ENCODE data around the gene TRAK1.

TRAK1 gene

GRCh38 chr3:42247576-42248027, 156.4 kb downstream of the TRAK1 start:
- peak; percentile 35 for DNase-seq (ENCODE audit: low read depth)

GRCh38 chr3:42250761-42251160, 159.6 kb downstream of the TRAK1 start:
- DNase-seq (ENCODE audit: low read depth), result no peak

- DNase-seq (ENCODE audit: low read depth), result no peak
Measured at GRCh38 chr3:42254566-42254965, 163.4 kb downstream of the TRAK1 start.

GRCh38 chr3:42256135-42256819, 165.1 kb downstream of the TRAK1 start:
- no peak for DNase-seq (ENCODE audit: low read depth)

DNA sequence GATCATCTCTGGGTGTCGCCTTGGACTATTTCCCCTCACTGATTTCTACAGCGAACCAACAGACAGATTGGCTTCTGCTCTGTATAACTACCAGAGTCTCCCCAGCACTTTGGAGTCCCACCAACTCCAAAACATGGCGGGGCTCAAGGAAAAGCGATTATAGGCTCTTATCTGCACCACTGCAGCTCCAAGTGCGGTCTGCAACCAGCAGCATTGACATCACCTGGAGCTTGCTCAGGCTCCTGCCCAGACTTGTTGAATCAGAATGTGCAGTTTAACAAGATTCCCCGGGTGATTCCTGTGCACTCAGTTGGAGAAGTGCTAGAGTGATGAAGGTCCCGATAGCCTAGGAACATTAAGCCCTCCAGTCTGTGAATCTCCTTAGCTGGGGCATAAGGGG, 165.8 kb downstream of the TRAK1 start:
- DNase-seq (ENCODE audit: low read depth), result no peak

DNA sequence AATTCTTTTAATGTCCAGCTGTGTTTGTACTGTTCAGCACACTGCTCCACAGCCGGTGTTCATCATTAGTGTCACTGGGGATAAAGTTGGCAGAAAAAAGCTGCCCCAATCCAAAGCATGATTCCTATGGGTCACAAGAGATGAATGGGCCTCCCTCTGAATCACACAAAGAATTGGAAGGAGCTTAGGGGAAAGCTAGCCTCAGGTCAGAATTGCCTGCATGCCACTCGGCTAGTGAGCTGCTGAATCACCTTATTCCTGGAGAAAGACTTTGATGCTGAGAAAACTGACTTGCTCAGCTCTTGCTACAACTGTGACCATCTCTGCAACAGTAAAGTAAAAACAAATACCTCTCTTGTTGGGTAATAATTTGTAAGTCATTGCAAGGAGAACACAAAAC, 171.4 kb downstream of the TRAK1 start:
- no peak for DNase-seq (ENCODE audit: low read depth)

DNA sequence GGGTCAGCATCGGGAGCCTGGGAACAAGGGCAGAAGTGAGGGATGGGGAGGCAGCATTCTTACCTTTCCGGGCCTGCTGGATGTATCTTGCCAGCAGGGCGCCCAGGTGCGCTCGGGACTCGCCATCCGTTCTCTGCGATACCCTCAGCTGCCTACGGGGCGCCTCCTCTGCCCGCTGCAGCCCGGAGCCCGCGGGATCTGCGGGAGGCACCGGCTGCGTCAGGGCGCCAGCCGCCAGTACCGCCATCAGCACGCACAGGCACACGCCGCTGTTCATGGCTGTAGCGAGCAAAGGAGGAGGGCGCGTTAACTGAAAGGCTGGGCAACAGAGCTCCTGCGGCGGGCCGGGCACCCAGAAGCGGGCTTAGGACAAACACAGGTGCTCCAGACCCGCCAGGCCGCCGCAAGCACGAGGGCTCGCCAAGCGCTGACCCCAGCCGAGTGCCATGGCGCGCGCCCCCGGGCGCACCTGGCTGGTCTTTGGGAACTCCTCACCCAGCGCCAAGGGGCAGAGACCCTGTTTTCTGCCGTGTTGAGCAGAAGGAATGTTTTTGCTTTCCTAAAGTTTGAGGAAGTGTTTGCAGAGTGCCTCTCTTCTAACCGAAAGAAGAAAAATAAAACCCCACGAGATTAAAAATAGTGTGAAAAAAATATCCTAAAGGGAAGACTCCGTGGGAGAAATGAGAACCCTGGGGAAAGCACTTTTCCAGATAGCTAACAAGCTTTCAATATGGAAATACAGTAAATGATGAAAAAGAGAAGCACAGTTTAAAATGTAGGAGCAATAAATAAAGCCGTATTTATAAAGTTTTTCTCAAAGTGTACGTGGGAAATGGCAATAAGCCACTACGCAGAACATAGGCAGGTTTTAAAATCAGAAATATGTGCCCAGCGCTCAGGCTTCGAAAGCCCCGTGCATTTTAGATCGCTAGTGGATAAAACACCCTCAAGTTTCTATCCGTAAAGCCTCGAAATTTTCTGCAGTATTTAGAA, 172.5 kb downstream of the TRAK1 start:
- DNase-seq (ENCODE audit: low read depth), result no peak

DNA sequence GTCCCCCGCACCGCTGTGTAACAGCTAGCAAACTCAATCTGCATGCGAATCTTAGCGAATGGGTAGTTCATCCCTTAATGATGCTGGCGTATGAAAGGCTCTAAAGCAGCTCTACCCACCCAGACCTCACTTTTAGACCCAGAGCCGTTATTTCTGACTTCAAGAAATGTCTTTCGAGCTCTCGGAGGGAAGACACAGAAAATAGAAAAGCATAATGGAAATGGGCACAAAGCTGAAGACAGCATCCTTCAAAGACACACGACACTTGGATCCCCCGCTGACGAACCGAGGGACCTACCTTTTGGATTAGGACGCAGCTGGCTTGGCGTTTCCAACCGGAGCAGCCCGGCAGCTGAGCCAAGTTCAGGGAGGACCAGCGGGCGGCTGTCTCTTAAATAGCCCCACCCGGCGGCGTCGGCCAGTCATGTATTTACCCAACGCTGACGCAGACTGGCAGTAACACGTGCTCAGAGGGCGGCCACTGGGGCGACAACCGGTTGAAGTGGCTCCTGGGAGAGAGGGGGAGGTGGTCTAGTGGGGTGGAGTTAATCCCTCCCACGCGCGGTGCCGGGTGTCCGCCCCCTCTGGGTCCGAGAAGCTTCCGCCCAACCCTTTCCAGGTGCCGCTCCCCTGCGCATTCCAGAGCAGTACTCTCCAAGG, 173.4 kb downstream of the TRAK1 start:
- DNase-seq (ENCODE audit: low read depth), result no peak

GRCh38 chr3:42265059-42265991, 174.2 kb downstream of the TRAK1 start:
- DNase-seq (ENCODE audit: low read depth), result no peak

GRCh38 chr3:42266085-42266484, 174.9 kb downstream of the TRAK1 start, which contains the start of gene CCK:
TSS of gene CCK (minus strand) at chr3:42266185. CDS start at chr3:42263630, 2,555 bp downstream.
- no peak for DNase-seq (ENCODE audit: low read depth)

- DNase-seq (ENCODE audit: low read depth), result no peak
Measured at GRCh38 chr3:42267878-42268277, 176.7 kb downstream of the TRAK1 start.

DNA sequence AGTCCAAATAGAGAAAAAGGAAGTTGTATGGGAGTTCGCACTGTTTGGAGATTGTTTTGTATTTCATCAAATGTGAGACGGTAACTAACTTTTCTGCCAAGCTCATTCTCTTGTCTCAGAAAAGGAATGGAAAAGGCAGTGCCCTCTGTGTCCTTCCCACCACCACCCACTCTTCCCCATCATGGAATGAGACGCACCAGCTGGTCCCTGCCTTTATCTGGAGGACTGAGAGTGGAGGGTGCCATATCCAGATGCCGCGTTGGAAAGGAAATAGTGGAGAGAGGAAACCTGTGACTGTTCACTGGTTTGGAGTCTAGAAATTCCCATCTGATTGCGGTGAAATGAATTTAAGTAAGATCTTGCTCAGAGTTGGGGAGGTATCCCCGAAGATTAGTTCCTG, 178.5 kb downstream of the TRAK1 start:
- no peak for DNase-seq (ENCODE audit: low read depth)

DNA sequence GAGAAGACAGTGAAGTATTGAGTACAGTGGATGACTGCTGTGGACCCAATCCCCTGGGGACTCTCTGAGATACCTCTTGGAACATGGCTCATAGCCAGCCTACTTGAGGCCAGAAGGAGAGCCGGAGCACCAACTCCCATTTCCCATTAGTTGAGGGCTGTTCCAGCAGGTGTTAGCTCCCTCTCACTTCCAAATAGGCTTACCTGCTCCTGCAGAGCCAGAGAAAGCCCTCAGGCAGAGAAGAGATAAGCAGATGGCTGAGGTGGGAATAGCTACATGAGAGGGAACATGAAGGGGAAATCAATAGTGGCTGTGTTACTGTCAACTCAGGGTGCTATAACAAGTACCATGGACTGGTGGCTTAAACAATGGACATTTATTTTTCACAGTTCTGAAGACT, 179.4 kb downstream of the TRAK1 start:
- no peak for DNase-seq (ENCODE audit: low read depth)

- DNase-seq (ENCODE audit: low read depth), result no peak
Measured at GRCh38 chr3:42271786-42272185, 180.6 kb downstream of the TRAK1 start.

GRCh38 chr3:42273361-42273760, 182.2 kb downstream of the TRAK1 start:
- DNase-seq (ENCODE audit: low read depth), result no peak

GRCh38 chr3:42274266-42274665, 183.1 kb downstream of the TRAK1 start:
- no peak for DNase-seq (ENCODE audit: low read depth)

DNA sequence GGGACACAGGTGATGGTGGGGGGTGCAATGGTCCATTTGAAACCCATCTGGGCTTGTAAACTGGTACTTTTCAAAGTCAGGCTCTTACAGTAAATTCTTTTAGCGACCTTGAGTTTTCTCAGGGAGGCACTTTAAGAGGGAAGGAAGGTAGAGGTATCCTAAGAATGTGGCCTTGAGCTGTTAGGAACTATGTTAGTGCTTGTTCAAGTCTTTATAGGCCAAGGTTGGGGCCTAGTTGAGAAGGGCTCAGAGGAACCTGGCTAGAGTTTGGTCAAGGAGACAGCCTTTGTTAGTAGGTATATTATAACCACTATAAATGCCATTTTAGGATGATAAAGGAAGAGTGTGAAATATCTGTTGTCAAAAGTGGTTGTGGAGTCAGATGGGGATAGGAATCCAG, 184.1 kb downstream of the TRAK1 start:
- DNase-seq (ENCODE audit: low read depth), result no peak

Measured in stimulated activated CD8-positive, alpha-beta memory T cell treated with anti-CD3 and anti-CD28 coated beads, Interleukin-15, amount 100 ng/mL, for 1 hour (primary cell).